NCI-H1417 treated with DMSO at 0.1 percent for 48 hours (cell line): ENCODE measurements around the gene TOMM34.

Experiments
- DNase-seq: peaks from one replicate; lab custom pipeline; 2025; lab: John Stamatoyannopoulos, UW

The TOMM34 gene

GRCh38 chr20:44894959-44895358 is 65.2 kb downstream of the TOMM34 start:
- no peak for DNase-seq
